HCT116 (cell line): ENCODE data around the gene CA4. TPM values are rescaled to one million over a fixed set of nuclear protein-coding genes. Genes with fewer than 3 reads are reported as not detected.

Source experiments
- ATAC-seq: fragments of 200-7000 bp; cut with Tn5 transposase; 2 replicates; pipeline ENCODE4 v1.9.1; 2020; ENCODE audit warnings: mild to moderate bottlenecking, moderate library complexity
- BruUV-seq: library from RNA; stranded (reverse); fragments of 400-500 nt; replicated peaks from 2 replicates; lab custom pipeline; 2021; lab: Mats Ljungman, UMichigan
- CTCF ChIA-PET: fragments of 300-600 bp; sonication (Branson Sonifier 250); formaldehyde crosslinking; loops from one replicate; lab custom pipeline; 2021; ENCODE audit warnings: antibody characterized with exemption; lab: Charles Lee
- POLR2A ChIA-PET: fragments of 300-600, 350-600 bp; sonication (Branson Sonifier 250); formaldehyde crosslinking; loops from one replicate; lab custom pipeline; 2021; ENCODE audit warnings: antibody characterized with exemption; lab: Charles Lee
- RAD21 ChIA-PET, 2 experiments: fragments of 300-600 bp; sonication (Branson Sonifier 250); formaldehyde crosslinking; loops; one replicate each; lab custom pipeline; 2023; ENCODE audit warnings: low total read pairs in 2 of 2; ENCODE audit not compliant: uncharacterized antibody in 2 of 2, unreplicated experiment in 2 of 2, low non-redundant PET in 1 of 2; lab: Charles Lee
- DNase-seq: peaks from one replicate; pipeline ENCODE4 v3.0.0-alpha.2; 2010; ENCODE audit warnings: low read depth, low spot score
- H2AFZ ChIP-seq: fragments of 200-600 bp; shearing (Covaris generic), sonication (generic); 2 replicates; pipeline ENCODE4 v1.6.1; 2017; ENCODE audit warnings: low read depth, mixed run types, mixed read lengths, antibody characterized with exemption, low read length; ENCODE audit not compliant: poor library complexity, severe bottlenecking
- H3K27ac ChIP-seq: 2 replicates; pipeline ENCODE4 v1.5.1; 2012; ENCODE audit warnings: low read depth, low read length
- H3K27me3 ChIP-seq: fragments of 200-600 bp; sonication (generic); 2 replicates; pipeline ENCODE4 v1.6.1; 2016; ENCODE audit warnings: mixed run types, low read length, mixed read lengths; ENCODE audit not compliant: insufficient read depth
- H3K36me3 ChIP-seq, 2 experiments: fragments of 200-500 bp in 1 of 2; fragments of 200-600 bp in 1 of 2; sonication (Bioruptor generic) in 1 of 2; sonication (generic) in 1 of 2; 2 replicates each; pipeline versions ENCODE4 v1.5.1 to v1.6.1; 2014 to 2016; ENCODE audit warnings: low read length in 2 of 2, inconsistent platforms in 1 of 2, mixed read lengths in 1 of 2, mixed run types in 1 of 2; ENCODE audit not compliant: insufficient read depth in 2 of 2, control insufficient read depth in 1 of 2
- H3K4me1 ChIP-seq, 2 experiments: fragments of 200-600 bp in 1 of 2; sonication (generic) in 1 of 2; 2 replicates each; pipeline versions ENCODE4 v1.5.1 to v1.6.1; 2012 to 2017; ENCODE audit warnings: low read length in 2 of 2, inconsistent platforms in 1 of 2, mild to moderate bottlenecking in 1 of 2, mixed read lengths in 1 of 2, mixed run types in 1 of 2, moderate library complexity in 1 of 2; ENCODE audit not compliant: insufficient read depth in 2 of 2, control insufficient read depth in 1 of 2
- H3K4me2 ChIP-seq: fragments of 200-600 bp; sonication (generic); 2 replicates; pipeline ENCODE4 v1.6.1; 2017; ENCODE audit warnings: mixed run types, low read length, mixed read lengths
- H3K4me3 ChIP-seq, 2 experiments: fragments of 200-600 bp in 1 of 2; sonication (generic) in 1 of 2; replicated peaks in 1 of 2; 2 replicates each; pipeline ENCODE4 v1.5.1; 2011 to 2016; ENCODE audit warnings: low read length in 2 of 2, control low read depth in 1 of 2, low read depth in 1 of 2, mild to moderate bottlenecking in 1 of 2, mixed read lengths in 1 of 2, mixed run types in 1 of 2
- H3K79me2 ChIP-seq: fragments of 200-600 bp; sonication (generic); 2 replicates; pipeline ENCODE4 v1.6.1; 2017; ENCODE audit warnings: mild to moderate bottlenecking, mixed run types, low read length, moderate library complexity, mixed read lengths; ENCODE audit not compliant: insufficient read depth
- H3K9ac ChIP-seq: fragments of 200-600 bp; sonication (generic); 2 replicates; pipeline ENCODE4 v1.6.1; 2016; ENCODE audit warnings: low read length, mixed read lengths
- H3K9me2 ChIP-seq: fragments of 200-600 bp; sonication (generic), shearing (Covaris generic); 2 replicates; pipeline ENCODE4 v1.6.1; 2017; ENCODE audit warnings: mixed run types, mild to moderate bottlenecking, moderate library complexity; ENCODE audit not compliant: insufficient read depth
- H3K9me3 ChIP-seq, 2 experiments: fragments of 200-500 bp in 1 of 2; fragments of 200-600 bp in 1 of 2; sonication (Bioruptor generic) in 1 of 2; sonication (generic) in 1 of 2; 2 replicates each; pipeline ENCODE4 v1.6.1; 2014 to 2017; ENCODE audit warnings: low read length in 2 of 2, mixed read lengths in 2 of 2, inconsistent platforms in 1 of 2, low read depth in 1 of 2, mild to moderate bottlenecking in 1 of 2, mixed run types in 1 of 2, moderate library complexity in 1 of 2; ENCODE audit not compliant: control insufficient read depth in 1 of 2, insufficient read depth in 1 of 2
- H4K20me1 ChIP-seq: fragments of 200-600 bp; sonication (generic), shearing (Covaris generic); 2 replicates; pipeline ENCODE4 v1.6.1; 2017; ENCODE audit warnings: mixed run types, mild to moderate bottlenecking, moderate library complexity; ENCODE audit not compliant: insufficient read depth
- CBX3 ChIP-seq: IDR thresholded peaks from 2 replicates; pipeline ENCODE4 v1.6.1; 2012; ENCODE audit warnings: low read depth
- EZH2phosphoT487 ChIP-seq: fragments of 200-600 bp; IDR thresholded peaks from 2 replicates; pipeline ENCODE4 v1.6.1; 2018; ENCODE audit warnings: antibody characterized with exemption, borderline replicate concordance
- FOSL1 ChIP-seq: IDR thresholded peaks from 2 replicates; pipeline ENCODE4 v1.6.1; 2012; ENCODE audit warnings: low read depth
- JUND ChIP-seq: IDR thresholded peaks from 2 replicates; pipeline ENCODE4 v1.6.1; 2012
- RAD21 ChIP-seq: IDR thresholded peaks from 2 replicates; pipeline ENCODE4 v1.6.1; 2012; ENCODE audit warnings: low read depth, mild to moderate bottlenecking
- SIN3A ChIP-seq: IDR thresholded peaks from 2 replicates; pipeline ENCODE4 v1.6.1; 2012; ENCODE audit warnings: low read depth
- YY1 ChIP-seq: IDR thresholded peaks from 2 replicates; pipeline ENCODE4 v1.6.1; 2011; ENCODE audit warnings: low read length, low read depth, moderate library complexity, mild to moderate bottlenecking; ENCODE audit not compliant: insufficient replicate concordance; ENCODE audit errors: extremely low read depth
- ZFX ChIP-seq: fragments of 450-650 bp; IDR thresholded peaks from 2 replicates; pipeline ENCODE4 v1.6.1; 2017
- intact Hi-C: fragments of 100-400 bp; cut with micrococcal nuclease; formaldehyde crosslinking; loops from 2 replicates; pipeline ENCODE4 v1.10.0; 2022
- total RNA-seq: library from RNA; stranded (reverse); gene quantifications from one replicate; pipeline ENCODE4 v1.2.1, GENCODE V29; 2021; ENCODE audit not compliant: unreplicated experiment
- TF ChIP-seq, protein P1 (sequence below), 3 experiments: fragments of 200-600 bp in 1 of 3; sonication (generic) in 1 of 3; IDR thresholded peaks in 2 of 3; conservative IDR thresholded peaks in 1 of 3; 2 replicates each; pipeline ENCODE4 v1.5.1; 2012 to 2017; ENCODE audit warnings: low read depth in 2 of 3, low read length in 2 of 3, antibody characterized with exemption in 1 of 3, borderline replicate concordance in 1 of 3, control low read depth in 1 of 3, mild to moderate bottlenecking in 1 of 3, mixed read lengths in 1 of 3, mixed run types in 1 of 3, moderate library complexity in 1 of 3; ENCODE audit not compliant: insufficient read depth in 1 of 3
- TF ChIP-seq, protein P2 (sequence below): IDR thresholded peaks from 2 replicates; pipeline ENCODE4 v1.6.1; 2012; ENCODE audit warnings: low read depth
- TF ChIP-seq, protein P3 (sequence below): IDR thresholded peaks from 2 replicates; pipeline ENCODE4 v1.6.1; 2011; ENCODE audit warnings: mild to moderate bottlenecking, low read length, moderate library complexity; ENCODE audit not compliant: insufficient replicate concordance; ENCODE audit errors: extremely low read depth

Gene CA4
- total RNA-seq, 1 experiment from 2014 or later: 0.20 TPM

DNA sequence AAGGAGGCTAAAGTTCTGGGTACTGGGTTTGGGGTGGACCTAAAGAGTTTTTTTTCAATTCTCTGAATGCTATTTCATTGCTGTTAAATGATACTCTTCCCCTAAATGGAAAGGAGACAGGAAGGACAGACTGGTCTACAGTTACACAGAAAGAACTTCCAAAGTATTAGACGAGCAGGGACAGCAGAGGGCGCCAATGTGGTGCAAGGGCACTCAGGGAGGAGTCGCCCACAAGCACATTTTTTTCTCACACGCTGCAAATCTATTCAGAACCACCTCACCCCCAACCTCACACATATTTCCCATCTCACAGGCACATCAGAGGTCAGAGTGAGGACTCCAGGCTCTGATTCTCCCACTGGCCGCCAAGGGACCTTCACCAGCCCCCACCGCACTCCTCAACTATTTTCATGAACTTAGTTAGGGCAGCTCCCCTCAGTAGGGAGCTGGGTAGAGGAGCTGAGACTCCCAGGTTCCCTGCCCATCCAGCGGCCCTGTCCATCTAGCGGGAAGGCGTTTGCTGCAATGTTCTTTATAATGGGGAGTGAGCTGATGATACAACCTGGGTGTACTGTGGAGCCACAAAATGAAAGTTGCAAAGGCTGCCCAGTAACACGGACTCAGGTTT lies 6.8 kb upstream of the CA4 start (continued):
- TF ChIP-seq, protein P1, sequence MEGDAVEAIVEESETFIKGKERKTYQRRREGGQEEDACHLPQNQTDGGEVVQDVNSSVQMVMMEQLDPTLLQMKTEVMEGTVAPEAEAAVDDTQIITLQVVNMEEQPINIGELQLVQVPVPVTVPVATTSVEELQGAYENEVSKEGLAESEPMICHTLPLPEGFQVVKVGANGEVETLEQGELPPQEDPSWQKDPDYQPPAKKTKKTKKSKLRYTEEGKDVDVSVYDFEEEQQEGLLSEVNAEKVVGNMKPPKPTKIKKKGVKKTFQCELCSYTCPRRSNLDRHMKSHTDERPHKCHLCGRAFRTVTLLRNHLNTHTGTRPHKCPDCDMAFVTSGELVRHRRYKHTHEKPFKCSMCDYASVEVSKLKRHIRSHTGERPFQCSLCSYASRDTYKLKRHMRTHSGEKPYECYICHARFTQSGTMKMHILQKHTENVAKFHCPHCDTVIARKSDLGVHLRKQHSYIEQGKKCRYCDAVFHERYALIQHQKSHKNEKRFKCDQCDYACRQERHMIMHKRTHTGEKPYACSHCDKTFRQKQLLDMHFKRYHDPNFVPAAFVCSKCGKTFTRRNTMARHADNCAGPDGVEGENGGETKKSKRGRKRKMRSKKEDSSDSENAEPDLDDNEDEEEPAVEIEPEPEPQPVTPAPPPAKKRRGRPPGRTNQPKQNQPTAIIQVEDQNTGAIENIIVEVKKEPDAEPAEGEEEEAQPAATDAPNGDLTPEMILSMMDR (IDR thresholded peaks at IDR 0.05 in 2 of 3, conservative IDR thresholded peaks at IDR 0.05 in 1 of 3; ENCODE audit: borderline replicate concordance in 1 of 3, insufficient read depth in 1 of 3, low read depth in 2 of 3, low read length in 2 of 3): peak; percentile 91 to 96 (median 93)

GRCh38 chr17:60145006-60145935 lies 4.5 kb upstream of the CA4 start:
- RAD21 ChIA-PET: no interaction called here
- Histone ChIP-seq H3K9me2 (no peaks in the 10 kb centered on the region), H3K4me1 (peaks cover 18 to 26% of the 10 kb centered on the region in 2 experiments), H2AFZ (no peak overlapping the region), H3K79me2 (no peaks in the 10 kb centered on the region), H3K4me3 (no peak overlapping the region), H3K9ac (no peak overlapping the region), H3K36me3 (no peaks in the 10 kb centered on the region), H3K27ac (no peak overlapping the region), H4K20me1 (no peaks in the 10 kb centered on the region), H3K4me2 (no peak overlapping the region), H3K9me3 (no peaks in the 10 kb centered on the region), H3K27me3 (no peaks in the 10 kb centered on the region)
- TF ChIP-seq, protein P1 (IDR thresholded peaks at IDR 0.05 in 2 of 3, conservative IDR thresholded peaks at IDR 0.05 in 1 of 3; ENCODE audit: borderline replicate concordance in 1 of 3, insufficient read depth in 1 of 3, low read depth in 2 of 3, low read length in 2 of 3): no peak
- no peak for TF ChIP-seq RAD21
- TF ChIP-seq YY1: no peak
- no peak for TF ChIP-seq EZH2phosphoT487
- TF ChIP-seq SIN3A: no peak
- TF ChIP-seq CBX3: no peak
- TF ChIP-seq FOSL1: no peak
- no peak for TF ChIP-seq JUND
- TF ChIP-seq, protein P2, sequence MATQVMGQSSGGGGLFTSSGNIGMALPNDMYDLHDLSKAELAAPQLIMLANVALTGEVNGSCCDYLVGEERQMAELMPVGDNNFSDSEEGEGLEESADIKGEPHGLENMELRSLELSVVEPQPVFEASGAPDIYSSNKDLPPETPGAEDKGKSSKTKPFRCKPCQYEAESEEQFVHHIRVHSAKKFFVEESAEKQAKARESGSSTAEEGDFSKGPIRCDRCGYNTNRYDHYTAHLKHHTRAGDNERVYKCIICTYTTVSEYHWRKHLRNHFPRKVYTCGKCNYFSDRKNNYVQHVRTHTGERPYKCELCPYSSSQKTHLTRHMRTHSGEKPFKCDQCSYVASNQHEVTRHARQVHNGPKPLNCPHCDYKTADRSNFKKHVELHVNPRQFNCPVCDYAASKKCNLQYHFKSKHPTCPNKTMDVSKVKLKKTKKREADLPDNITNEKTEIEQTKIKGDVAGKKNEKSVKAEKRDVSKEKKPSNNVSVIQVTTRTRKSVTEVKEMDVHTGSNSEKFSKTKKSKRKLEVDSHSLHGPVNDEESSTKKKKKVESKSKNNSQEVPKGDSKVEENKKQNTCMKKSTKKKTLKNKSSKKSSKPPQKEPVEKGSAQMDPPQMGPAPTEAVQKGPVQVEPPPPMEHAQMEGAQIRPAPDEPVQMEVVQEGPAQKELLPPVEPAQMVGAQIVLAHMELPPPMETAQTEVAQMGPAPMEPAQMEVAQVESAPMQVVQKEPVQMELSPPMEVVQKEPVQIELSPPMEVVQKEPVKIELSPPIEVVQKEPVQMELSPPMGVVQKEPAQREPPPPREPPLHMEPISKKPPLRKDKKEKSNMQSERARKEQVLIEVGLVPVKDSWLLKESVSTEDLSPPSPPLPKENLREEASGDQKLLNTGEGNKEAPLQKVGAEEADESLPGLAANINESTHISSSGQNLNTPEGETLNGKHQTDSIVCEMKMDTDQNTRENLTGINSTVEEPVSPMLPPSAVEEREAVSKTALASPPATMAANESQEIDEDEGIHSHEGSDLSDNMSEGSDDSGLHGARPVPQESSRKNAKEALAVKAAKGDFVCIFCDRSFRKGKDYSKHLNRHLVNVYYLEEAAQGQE: no peak
- TF ChIP-seq, protein P3, sequence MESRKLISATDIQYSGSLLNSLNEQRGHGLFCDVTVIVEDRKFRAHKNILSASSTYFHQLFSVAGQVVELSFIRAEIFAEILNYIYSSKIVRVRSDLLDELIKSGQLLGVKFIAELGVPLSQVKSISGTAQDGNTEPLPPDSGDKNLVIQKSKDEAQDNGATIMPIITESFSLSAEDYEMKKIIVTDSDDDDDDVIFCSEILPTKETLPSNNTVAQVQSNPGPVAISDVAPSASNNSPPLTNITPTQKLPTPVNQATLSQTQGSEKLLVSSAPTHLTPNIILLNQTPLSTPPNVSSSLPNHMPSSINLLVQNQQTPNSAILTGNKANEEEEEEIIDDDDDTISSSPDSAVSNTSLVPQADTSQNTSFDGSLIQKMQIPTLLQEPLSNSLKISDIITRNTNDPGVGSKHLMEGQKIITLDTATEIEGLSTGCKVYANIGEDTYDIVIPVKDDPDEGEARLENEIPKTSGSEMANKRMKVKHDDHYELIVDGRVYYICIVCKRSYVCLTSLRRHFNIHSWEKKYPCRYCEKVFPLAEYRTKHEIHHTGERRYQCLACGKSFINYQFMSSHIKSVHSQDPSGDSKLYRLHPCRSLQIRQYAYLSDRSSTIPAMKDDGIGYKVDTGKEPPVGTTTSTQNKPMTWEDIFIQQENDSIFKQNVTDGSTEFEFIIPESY: no peak
- TF ChIP-seq ZFX: no peak
- intact Hi-C loops: loop anchor here (10.0 kb wide), 2 partner anchors 460 to 490 kb away; partner anchors contain the start of gene PPM1D
- ATAC-seq: no peak
- CTCF ChIA-PET: no interaction called here
- POLR2A ChIA-PET: no interaction called here
- no peak for DNase-seq
- no TSS peak for BruUV-seq
